ACC112 (cell line): ENCODE results near the gene DPH1.
"Not testable (repeated sequence)": the region's sequence is repeated elsewhere in the genome, so short reads cannot be mapped to it uniquely, and the experiment has no call there.

Experiments used
- H2AFZ ChIP-seq: fragments of 200-600 bp; sonication (generic); one replicate; pipeline ENCODE4 v1.6.0; 2017; ENCODE audit warnings: antibody characterized with exemption, low read length; ENCODE audit not compliant: unreplicated experiment
- H3K27ac ChIP-seq: fragments of 200-600 bp; sonication (generic); 2 replicates; pipeline ENCODE4 v1.5.1; 2014; ENCODE audit warnings: low read depth, mild to moderate bottlenecking, antibody characterized with exemption, low read length, moderate library complexity
- H3K27me3 ChIP-seq: fragments of 200-600 bp; sonication (generic); 2 replicates; pipeline ENCODE4 v1.6.1; 2014; ENCODE audit warnings: mild to moderate bottlenecking, antibody characterized with exemption, low read length, moderate library complexity, mixed read lengths; ENCODE audit not compliant: insufficient read depth
- H3K36me3 ChIP-seq: fragments of 200-600 bp; sonication (generic); 2 replicates; pipeline ENCODE4 v1.6.1; 2016; ENCODE audit warnings: mild to moderate bottlenecking, antibody characterized with exemption, low read length, moderate library complexity, mixed read lengths; ENCODE audit not compliant: insufficient read depth
- H3K4me1 ChIP-seq: fragments of 200-600 bp; sonication (generic); one replicate; pipeline ENCODE4 v1.6.1; 2016; ENCODE audit warnings: low read length, mixed read lengths; ENCODE audit not compliant: insufficient read depth, unreplicated experiment, control insufficient read depth
- H3K4me3 ChIP-seq: fragments of 200-600 bp; sonication (generic); 2 replicates; pipeline ENCODE4 v1.5.1; 2014; ENCODE audit warnings: mild to moderate bottlenecking, low read depth, low read length
- H3K79me2 ChIP-seq: fragments of 200-600 bp; sonication (generic); one replicate; pipeline ENCODE4 v1.6.0; 2016; ENCODE audit warnings: low read length; ENCODE audit not compliant: control insufficient read depth, unreplicated experiment, insufficient read depth

The DPH1 gene

GRCh38 chr17:2029911-2030778, at the start of gene DPH1:
TSS of gene DPH1 (plus strand) at chr17:2030153. CDS start at chr17:2030170, 17 bp downstream.
- H3K27ac ChIP-seq: peak within 1 kb of the TSS; percentile 65
- H3K79me2 ChIP-seq: peaks cover 10% of the 10 kb centered on the region
- peaks cover 11% of the 10 kb centered on the region for H3K27me3 ChIP-seq
- peaks cover 33% of the 10 kb centered on the region for H3K4me1 ChIP-seq
- no peaks in the 10 kb centered on the region for H3K36me3 ChIP-seq
- peak within 1 kb of the TSS; percentile 96 for H2AFZ ChIP-seq
- H3K4me3 ChIP-seq: peak within 1 kb of the TSS; percentile 97

GRCh38 chr17:1980665-1981250, 49.2 kb upstream of the DPH1 start:
- H3K4me1 ChIP-seq: no peaks in the 10 kb centered on the region
- H3K4me3 ChIP-seq: no peak overlapping the region
- H2AFZ ChIP-seq: no peak overlapping the region
- H3K79me2 ChIP-seq: no peaks in the 10 kb centered on the region
- peaks cover 29% of the 10 kb centered on the region for H3K27me3 ChIP-seq
- no peak overlapping the region for H3K27ac ChIP-seq
- H3K36me3 ChIP-seq: no peaks in the 10 kb centered on the region

- not testable (repeated sequence) for H3K27me3 ChIP-seq, H2AFZ ChIP-seq, H3K4me3 ChIP-seq, H3K27ac ChIP-seq, H3K79me2 ChIP-seq, H3K36me3 ChIP-seq, H3K4me1 ChIP-seq
These were observed 47.1 kb upstream of the DPH1 start for GRCh38 chr17:1982793-1983366.

- no peaks in the 10 kb centered on the region for H3K36me3 ChIP-seq
- H3K4me1 ChIP-seq: peaks cover 7% of the 10 kb centered on the region
- H3K27me3 ChIP-seq: no peaks in the 10 kb centered on the region; the same call in 1 of the 2 replicates
- no peak overlapping the region for H3K27ac ChIP-seq
- H2AFZ ChIP-seq: no peak overlapping the region
- H3K79me2 ChIP-seq: no peaks in the 10 kb centered on the region
- H3K4me3 ChIP-seq: no peak overlapping the region
These were observed 44.9 kb upstream of the DPH1 start for GRCh38 chr17:1985093-1985492.

GRCh38 chr17:1985686-1986085, 44.3 kb upstream of the DPH1 start:
- H3K4me3 ChIP-seq: no peak overlapping the region

GRCh38 chr17:1986783-1987451, 43.0 kb upstream of the DPH1 start:
- Histone ChIP-seq H3K27ac (no peak overlapping the region), H3K79me2 (no peaks in the 10 kb centered on the region), H3K4me3 (no peak overlapping the region), H3K4me1 (peaks cover 7% of the 10 kb centered on the region), H3K36me3 (no peaks in the 10 kb centered on the region), H3K27me3 (no peaks in the 10 kb centered on the region; the same call in 1 of the 2 replicates), H2AFZ (no peak overlapping the region)

More at GRCh38 chr17:1985686-1986085, 44.3 kb upstream of the DPH1 start:
- H3K36me3 ChIP-seq: no peaks in the 10 kb centered on the region
- no peak overlapping the region for H2AFZ ChIP-seq
- H3K27me3 ChIP-seq: no peaks in the 10 kb centered on the region; the same call in 1 of the 2 replicates
- no peak overlapping the region for H3K27ac ChIP-seq
- H3K4me1 ChIP-seq: peaks cover 7% of the 10 kb centered on the region
- no peaks in the 10 kb centered on the region for H3K79me2 ChIP-seq

GRCh38 chr17:1989135-1989534, 40.8 kb upstream of the DPH1 start:
- H3K27ac ChIP-seq: peak overlapping the region; percentile 73
- peaks cover 7% of the 10 kb centered on the region for H3K4me1 ChIP-seq
- H3K79me2 ChIP-seq: no peaks in the 10 kb centered on the region
- no peaks in the 10 kb centered on the region for H3K36me3 ChIP-seq
- peak overlapping the region; percentile 23; the same call in 1 of the 2 replicates for H3K4me3 ChIP-seq
- no peak overlapping the region for H2AFZ ChIP-seq
- no peaks in the 10 kb centered on the region for H3K27me3 ChIP-seq

- H3K36me3 ChIP-seq: no peaks in the 10 kb centered on the region
- H3K4me1 ChIP-seq: peaks cover 7% of the 10 kb centered on the region
- no peaks in the 10 kb centered on the region for H3K79me2 ChIP-seq
- H3K27ac ChIP-seq: no peak overlapping the region
- peaks cover 12% of the 10 kb centered on the region for H3K27me3 ChIP-seq
- H2AFZ ChIP-seq: no peak overlapping the region
- H3K4me3 ChIP-seq: no peak overlapping the region
These were observed 37.4 kb upstream of the DPH1 start for GRCh38 chr17:1992541-1992940.

- H3K27ac ChIP-seq: no peak overlapping the region
- H3K36me3 ChIP-seq: no peaks in the 10 kb centered on the region
- no peaks in the 10 kb centered on the region for H3K4me1 ChIP-seq
- peaks cover 22% of the 10 kb centered on the region for H3K27me3 ChIP-seq
- no peak overlapping the region for H3K4me3 ChIP-seq
- H2AFZ ChIP-seq: no peak overlapping the region
- H3K79me2 ChIP-seq: no peaks in the 10 kb centered on the region
These were observed 35.2 kb upstream of the DPH1 start for GRCh38 chr17:1994707-1995106.

GRCh38 chr17:1995321-1995892, 34.5 kb upstream of the DPH1 start:
- H3K27ac ChIP-seq: no peak overlapping the region
- H3K4me3 ChIP-seq: no peak overlapping the region
- no peaks in the 10 kb centered on the region for H3K36me3 ChIP-seq
- H3K27me3 ChIP-seq: peaks cover 22% of the 10 kb centered on the region
- H2AFZ ChIP-seq: no peak overlapping the region
- H3K4me1 ChIP-seq: no peaks in the 10 kb centered on the region
- no peaks in the 10 kb centered on the region for H3K79me2 ChIP-seq
